Measurements from ENCODE around the gene DHX8.

DHX8 gene

GRCh38 chr17:43540821-43541674, 57.3 kb downstream of the DHX8 start:
- H4K20me1 ChIP-seq (ENCODE audit: insufficient read depth, low read length, poor library complexity, severe bottlenecking) = no peaks in the 10 kb centered on the region
- no peaks in the 10 kb centered on the region for H3K9me2 ChIP-seq (replicated peaks; ENCODE audit: low read depth, low read length)
- H3K79me2 ChIP-seq (ENCODE audit: insufficient read depth, low read length) = no peaks in the 10 kb centered on the region
- H3F3A ChIP-seq (ENCODE audit: low read depth) = no peaks in the 10 kb centered on the region
- H3K27me3 ChIP-seq (ENCODE audit: insufficient read depth, low read length, poor library complexity, severe bottlenecking) = no peaks in the 10 kb centered on the region
- H3K9me3 ChIP-seq (ENCODE audit: insufficient read depth, low read depth, low read length) = no peaks in the 10 kb centered on the region
- no peak overlapping the region for H3K4me3 ChIP-seq (ENCODE audit: low read length, poor library complexity, severe bottlenecking)
- TF ChIP-seq CTCF (conservative IDR thresholded peaks at IDR 0.05; ENCODE audit: low read length) = no peak
- TF ChIP-seq EZH2phosphoT487 (IDR thresholded peaks at IDR 0.05; ENCODE audit: borderline replicate concordance) = no peak
- no peaks in the 10 kb centered on the region for H3K36me3 ChIP-seq (ENCODE audit: insufficient read depth, low read length)
- peaks cover 4% of the 10 kb centered on the region for H3K4me1 ChIP-seq (ENCODE audit: insufficient read depth, low read length, poor library complexity, severe bottlenecking)
- H2AFZ ChIP-seq (ENCODE audit: low read length) = no peak overlapping the region
- H3K9ac ChIP-seq (ENCODE audit: low read depth, low read length, poor library complexity, severe bottlenecking) = no peak overlapping the region
- H3K4me2 ChIP-seq (ENCODE audit: low read depth, low read length, poor library complexity, severe bottlenecking) = no peak overlapping the region

- no peaks in the 10 kb centered on the region for H3K9me3 ChIP-seq (ENCODE audit: insufficient read depth, low read depth, low read length)
- TF ChIP-seq CTCF (conservative IDR thresholded peaks at IDR 0.05; ENCODE audit: low read length) (no peak), EZH2phosphoT487 (IDR thresholded peaks at IDR 0.05; ENCODE audit: borderline replicate concordance) (no peak)
- H3K79me2 ChIP-seq (ENCODE audit: insufficient read depth, low read length) = no peaks in the 10 kb centered on the region
- no peaks in the 10 kb centered on the region for H3F3A ChIP-seq (ENCODE audit: low read depth)
- no peaks in the 10 kb centered on the region for H3K27me3 ChIP-seq (ENCODE audit: insufficient read depth, low read length, poor library complexity, severe bottlenecking)
- no peak overlapping the region for H3K4me3 ChIP-seq (ENCODE audit: low read length, poor library complexity, severe bottlenecking)
- no peak overlapping the region for H2AFZ ChIP-seq (ENCODE audit: low read length)
- H3K4me1 ChIP-seq (ENCODE audit: insufficient read depth, low read length, poor library complexity, severe bottlenecking) = peaks cover 6% of the 10 kb centered on the region
- H3K9ac ChIP-seq (ENCODE audit: low read depth, low read length, poor library complexity, severe bottlenecking) = no peak overlapping the region
- H3K4me2 ChIP-seq (ENCODE audit: low read depth, low read length, poor library complexity, severe bottlenecking) = no peak overlapping the region
- no peaks in the 10 kb centered on the region for H3K36me3 ChIP-seq (ENCODE audit: insufficient read depth, low read length)
- H3K9me2 ChIP-seq (replicated peaks; ENCODE audit: low read depth, low read length) = no peaks in the 10 kb centered on the region
- H4K20me1 ChIP-seq (ENCODE audit: insufficient read depth, low read length, poor library complexity, severe bottlenecking) = peaks cover 7% of the 10 kb centered on the region
These were observed 59.1 kb downstream of the DHX8 start for GRCh38 chr17:43542859-43543258.

GRCh38 chr17:43543300-43543699, 59.5 kb downstream of the DHX8 start:
- no peak overlapping the region for H2AFZ ChIP-seq (ENCODE audit: low read length)
- TF ChIP-seq EZH2phosphoT487 (IDR thresholded peaks at IDR 0.05; ENCODE audit: borderline replicate concordance) (no peak), CTCF (conservative IDR thresholded peaks at IDR 0.05; ENCODE audit: low read length) (no peak)
- no peaks in the 10 kb centered on the region for H3K9me3 ChIP-seq (ENCODE audit: insufficient read depth, low read depth, low read length)
- peaks cover 6% of the 10 kb centered on the region for H3K4me1 ChIP-seq (ENCODE audit: insufficient read depth, low read length, poor library complexity, severe bottlenecking)
- peaks cover 7% of the 10 kb centered on the region for H4K20me1 ChIP-seq (ENCODE audit: insufficient read depth, low read length, poor library complexity, severe bottlenecking)
- no peaks in the 10 kb centered on the region for H3K27me3 ChIP-seq (ENCODE audit: insufficient read depth, low read length, poor library complexity, severe bottlenecking)
- no peak overlapping the region for H3K4me2 ChIP-seq (ENCODE audit: low read depth, low read length, poor library complexity, severe bottlenecking)
- no peaks in the 10 kb centered on the region for H3F3A ChIP-seq (ENCODE audit: low read depth)
- H3K79me2 ChIP-seq (ENCODE audit: insufficient read depth, low read length) = no peaks in the 10 kb centered on the region
- no peak overlapping the region for H3K4me3 ChIP-seq (ENCODE audit: low read length, poor library complexity, severe bottlenecking)
- H3K9ac ChIP-seq (ENCODE audit: low read depth, low read length, poor library complexity, severe bottlenecking) = no peak overlapping the region
- H3K9me2 ChIP-seq (replicated peaks; ENCODE audit: low read depth, low read length) = no peaks in the 10 kb centered on the region
- H3K36me3 ChIP-seq (ENCODE audit: insufficient read depth, low read length) = no peaks in the 10 kb centered on the region

Measured in Loucy (cell line).